Heart right ventricle (tissue), 16 donors: Measurements from ENCODE around the gene ERBB4. TPM values are rescaled to one million over a fixed set of nuclear protein-coding genes. Genes with fewer than 3 reads are reported as not detected.

ENCODE experiments used
- ATAC-seq, 8 donors: fragments of 200-7000 bp; cut with Tn5 transposase; one replicate each; pipeline ENCODE4 v1.9.1; 2020; ENCODE audit warnings: mild to moderate bottlenecking in 8 of 8, moderate library complexity in 8 of 8, moderate number of reproducible peaks in 1 of 8
- DNase-seq, 2 donors: peaks; one replicate each; pipeline ENCODE4 v3.0.0-alpha.2; 2020
- H3K27ac ChIP-seq, 10 donors: fragments of 200-600 bp; sonication (generic) in 2 of 10; one replicate each; pipeline versions ENCODE4 v1.5.0 to v1.8.0; 2020 to 2022; ENCODE audit warnings: mild to moderate bottlenecking in 3 of 10
- H3K27me3 ChIP-seq, 7 donors: fragments of 200-600 bp; one replicate each; pipeline ENCODE4 v1.8.0; 2021 to 2022; ENCODE audit warnings: mild to moderate bottlenecking in 2 of 7
- H3K36me3 ChIP-seq, 9 donors: fragments of 200-600 bp; sonication (generic) in 1 of 9; one replicate each; pipeline versions ENCODE4 v1.5.0 to v1.8.0; 2020 to 2022; ENCODE audit warnings: mild to moderate bottlenecking in 2 of 9
- H3K4me1 ChIP-seq, 9 donors: fragments of 200-600 bp; sonication (generic) in 1 of 9; one replicate each; pipeline versions ENCODE4 v1.5.0 to v1.8.0; 2020 to 2022; ENCODE audit warnings: mild to moderate bottlenecking in 4 of 9
- H3K4me3 ChIP-seq, 10 donors: fragments of 200-600 bp; sonication (generic) in 2 of 10; one replicate each; pipeline versions ENCODE4 v1.5.0 to v1.8.0; 2020 to 2022; ENCODE audit warnings: mild to moderate bottlenecking in 7 of 10, moderate library complexity in 2 of 10
- H3K9me3 ChIP-seq, 11 donors: fragments of 200-600 bp in 10 of 11; sonication (generic) in 2 of 11; one replicate each; pipeline versions ENCODE4 v1.5.0 to v1.8.0; 2013 to 2022; ENCODE audit warnings: mild to moderate bottlenecking in 2 of 11, control low read depth in 1 of 11, moderate library complexity in 1 of 11
- CTCF ChIP-seq, 9 donors: fragments of 200-600 bp; sonication (generic) in 2 of 9; IDR thresholded peaks; one replicate each; pipeline versions ENCODE4 v1.5.0 to v1.8.0; 2021 to 2022; ENCODE audit warnings: antibody characterized with exemption in 9 of 9, mild to moderate bottlenecking in 5 of 9, moderate library complexity in 1 of 9
- WGBS, 2 donors: extraction: QIAGEN DNeasy Blood & Tissue Kit; methylation state at CpG; one replicate each; pipeline ENCODE4 v1.1.7; 2013; ENCODE audit warnings: inconsistent platforms in 1 of 2; 5-methylcytosine and 5-hydroxymethylcytosine counted together
- intact Hi-C, 10 donors: fragments of 100-400 bp; cut with DNase I; formaldehyde crosslinking; loops; one replicate each; pipeline versions ENCODE4 v1.11.1 to v1.14.2; 2022
- polyA plus RNA-seq, 2 donors: library from polyadenylated mRNA; stranded (reverse); fragments of 200-250 nt; gene quantifications; one replicate each; pipeline ENCODE4 v1.2.3, GENCODE V29; 2013
- total RNA-seq, 10 donors: library from RNA; stranded (reverse); fragmentation: NEBNext Ultra II Directional in 3 of 10; extraction: Animal tissue kit (Norgen Biotek cat#: 25700) in 3 of 10; gene quantifications; one replicate each; pipeline versions ENCODE4 v1.2.1 to v1.2.4, GENCODE V29; 2021 to 2023
- donor health status: Arrhythmogenic right ventricular cardiomyopathy.
- donor health status: ischemic (EF 13 %, LVEDD 7.1; RV severe dilation, severe dysfunction).
- donor health status: healthy with polysubstance abuse.
- donor health status: DM: no; HTN: yes; CAD: no.
- donor health status: DM: no; HTN: no; CAD: no.
- donor health status: ischemic (EF 25% LVEDD 6.9; RV normal size, moderate dysfunction).
- donor health status: ischemic (EF 25% LVEDD 5.7; RV mildly dilated, moderate dysfunction).
- donor health status: healthy.
- donor health status: DM: yes; HTN: yes; CAD: no.
- donor health status: Ischemic cardiomyopathy.
- donor health status: ischemic (EF 35%, LVEDD 5.7; RV mildly dilated, moderate dysfunction).
- donor health status: nonischemic (EF 11% LVEDD 7.7; RV severe dilation, severe dysfunction).
- donor health status: DM: yes; HTN: yes; CAD: no.
- donor health status: PGD.
- donor health status: ischemic (EF 29% LVEDD 5.4; RV normal size, mild dysfunction).
- donor health status: nonischemic (EF 23%, LVEDD 6.1; RV moderate dilation, normal function).

ERBB4 gene
- total and polyA plus RNA-seq, 12 donors, result 1.2 to 24.6 (median 16.1) TPM

- no peaks in the 10 kb centered on the region for H3K27me3 ChIP-seq
- H3K9me3 ChIP-seq, result peaks cover 0 to 5% (median 0%) of the 10 kb centered on the region in 11 donors
- H3K4me1 ChIP-seq, result no peaks in the 10 kb centered on the region
- no peak overlapping the region for H3K4me3 ChIP-seq
- no peak for TF ChIP-seq CTCF (IDR thresholded peaks at IDR 0.05)
- no peaks in the 10 kb centered on the region for H3K36me3 ChIP-seq
- no peak for ATAC-seq
- no peak overlapping the region for H3K27ac ChIP-seq
- intact Hi-C loops, result no loop called here
- no peak for DNase-seq
Observed at GRCh38 chr2:211359347-211359746, 1179.3 kb downstream of the ERBB4 start.

- H3K9me3 ChIP-seq, result peaks cover 0 to 5% (median 0%) of the 10 kb centered on the region in 11 donors
- H3K27ac ChIP-seq, result no peak overlapping the region
- H3K4me3 ChIP-seq, result no peak overlapping the region
- no peaks in the 10 kb centered on the region for H3K36me3 ChIP-seq
- no peak for ATAC-seq
- intact Hi-C loops, result no loop called here
- no peak for DNase-seq
- H3K27me3 ChIP-seq, result no peaks in the 10 kb centered on the region
- no peak for TF ChIP-seq CTCF (IDR thresholded peaks at IDR 0.05)
- WGBS, 2 donors, result 69 to 73% methylated on average over 3 of the region's 3 CpGs
- H3K4me1 ChIP-seq, result no peaks in the 10 kb centered on the region
Observed at GRCh38 chr2:211358504-211358903, 1180.1 kb downstream of the ERBB4 start.

GRCh38 chr2:211354481-211354880 lies 1184.1 kb downstream of the ERBB4 start:
- H3K4me3 ChIP-seq, result no peak overlapping the region
- WGBS, 2 donors, result 78 to 80% methylated on average over 1 of the region's 1 CpG
- H3K27me3 ChIP-seq, result no peaks in the 10 kb centered on the region
- no peak overlapping the region for H3K27ac ChIP-seq
- intact Hi-C loops, result no loop called here
- H3K4me1 ChIP-seq, result no peaks in the 10 kb centered on the region
- TF ChIP-seq CTCF (IDR thresholded peaks at IDR 0.05), result no peak
- ATAC-seq, result no peak
- H3K36me3 ChIP-seq, result no peaks in the 10 kb centered on the region
- H3K9me3 ChIP-seq, result no peaks in the 10 kb centered on the region
- no peak for DNase-seq

- H3K27ac ChIP-seq, result no peak overlapping the region
- no peaks in the 10 kb centered on the region for H3K36me3 ChIP-seq
- ATAC-seq (peak in 1 of 8 donors; percentile 11), DNase-seq (peak in 1 of 2 donors; percentile 8)
- H3K27me3 ChIP-seq, result no peaks in the 10 kb centered on the region
- H3K4me1 ChIP-seq, result no peaks in the 10 kb centered on the region
- no peak for TF ChIP-seq CTCF (IDR thresholded peaks at IDR 0.05)
- intact Hi-C loops, result no loop called here
- peaks cover 0 to 12% (median 0%) of the 10 kb centered on the region in 11 donors for H3K9me3 ChIP-seq
- 25 to 29% methylated on average over 3 of the region's 3 CpGs for WGBS, 2 donors
- H3K4me3 ChIP-seq, result no peak overlapping the region
Observed at GRCh38 chr2:211351987-211352386, 1186.6 kb downstream of the ERBB4 start.
